NCI-H446 treated with DMSO at 0.1 percent for 48 hours (cell line): Measurements from ENCODE around the gene CXCR4.
"Not testable (repeated sequence)": the region's sequence is repeated elsewhere in the genome, so short reads cannot be mapped to it uniquely, and the experiment has no call there.

Experiments used
- DNase-seq: peaks from one replicate; lab custom pipeline; 2025; lab: John Stamatoyannopoulos, UW

The CXCR4 gene

DNA sequence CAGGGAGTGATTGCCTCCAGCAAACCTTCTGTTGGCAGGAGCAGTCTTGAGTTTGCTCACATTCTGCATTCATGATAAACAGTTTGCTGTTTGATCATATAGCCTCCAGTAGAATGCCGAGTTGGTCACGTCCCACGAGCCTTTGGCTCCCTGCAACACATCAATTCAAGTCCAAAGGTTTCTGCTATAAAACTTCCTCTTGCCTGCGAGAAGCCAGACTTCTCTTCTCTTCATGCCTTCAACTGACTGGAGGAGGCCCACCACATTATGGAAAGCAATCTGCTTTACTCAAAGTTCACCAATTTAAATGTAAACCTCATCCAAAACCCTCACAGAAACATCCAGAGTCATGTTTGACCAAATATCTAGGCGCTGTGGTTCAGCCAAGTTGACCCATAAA lies 40.8 kb downstream of the CXCR4 start:
- DNase-seq: no peak

DNA sequence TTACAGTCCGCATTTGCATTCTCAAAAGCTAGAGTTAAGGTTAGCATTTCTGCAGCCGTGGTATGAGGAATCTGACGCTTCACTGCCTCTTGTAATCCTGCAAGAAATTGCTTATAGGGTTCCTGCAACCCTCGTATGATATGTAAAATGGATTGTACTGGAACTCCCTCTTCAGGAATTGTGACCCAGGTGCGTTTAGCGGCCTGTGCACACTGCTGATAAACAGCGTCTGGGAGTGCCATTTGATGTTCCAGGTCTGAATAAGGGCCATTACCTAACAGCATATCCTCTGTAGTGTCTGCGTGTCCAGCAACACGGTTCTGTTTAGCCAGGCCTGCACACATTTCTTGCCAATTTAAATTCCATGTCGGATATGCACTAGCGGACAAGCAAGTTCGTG lies 42.5 kb downstream of the CXCR4 start:
- no peak for DNase-seq

DNA sequence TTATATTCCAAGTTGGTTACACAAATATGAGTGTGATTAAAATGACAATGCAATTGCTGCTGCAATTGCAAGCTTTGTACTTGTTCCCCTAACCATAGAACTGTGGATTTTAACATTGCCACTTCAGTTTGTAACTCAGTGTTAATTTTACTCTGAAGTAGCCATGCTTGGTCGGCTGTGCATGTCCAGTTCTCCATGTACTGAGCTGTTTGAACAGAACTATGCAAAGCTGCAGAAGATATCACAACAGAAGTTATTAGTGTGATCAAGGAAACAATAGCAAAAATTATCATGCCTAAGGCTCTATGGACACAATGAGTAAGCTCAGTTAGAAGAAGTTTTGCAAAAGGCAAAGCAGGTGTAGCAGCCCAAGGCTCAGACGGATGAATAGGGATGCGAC lies 45.3 kb downstream of the CXCR4 start:
- no peak for DNase-seq

DNA sequence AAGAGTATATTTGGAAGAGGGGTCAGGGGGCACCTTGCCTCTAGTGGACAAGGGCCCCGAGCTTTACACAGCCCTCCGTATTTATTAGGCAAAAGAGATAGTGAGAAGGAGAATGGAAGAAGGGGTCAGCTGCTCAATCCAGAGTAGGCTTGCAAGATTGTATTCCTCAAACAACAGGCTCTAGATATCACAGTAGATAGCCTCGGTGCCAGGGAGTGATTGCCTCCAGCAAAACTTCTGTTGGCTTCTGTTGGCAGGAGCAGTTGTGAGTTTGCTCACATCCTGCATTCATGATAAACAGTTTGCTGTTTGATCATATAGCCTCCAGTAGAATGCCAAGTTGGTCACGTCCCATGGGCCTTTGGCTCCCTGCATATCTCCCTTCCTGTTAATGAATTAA lies 46.1 kb downstream of the CXCR4 start:
- not testable (repeated sequence) for DNase-seq

DNA sequence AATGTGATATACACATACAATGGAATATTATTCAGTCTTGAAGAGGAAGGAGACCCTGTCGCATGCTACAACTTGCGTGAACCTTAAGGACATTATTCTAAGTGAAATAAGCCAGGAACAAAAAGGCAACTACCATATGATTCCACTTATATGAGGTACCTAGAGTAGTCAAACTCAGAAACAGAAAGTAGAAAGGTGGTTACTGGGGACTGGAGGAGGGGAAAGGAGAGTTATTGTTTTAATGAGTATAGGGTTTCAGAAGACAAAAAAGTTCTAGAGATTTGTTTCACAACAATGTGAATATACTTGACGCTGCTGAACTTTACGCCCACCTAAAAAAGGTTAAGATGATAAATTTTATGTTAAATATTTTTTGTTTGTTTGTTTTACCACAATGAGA lies 47.0 kb downstream of the CXCR4 start:
- no peak for DNase-seq

DNA sequence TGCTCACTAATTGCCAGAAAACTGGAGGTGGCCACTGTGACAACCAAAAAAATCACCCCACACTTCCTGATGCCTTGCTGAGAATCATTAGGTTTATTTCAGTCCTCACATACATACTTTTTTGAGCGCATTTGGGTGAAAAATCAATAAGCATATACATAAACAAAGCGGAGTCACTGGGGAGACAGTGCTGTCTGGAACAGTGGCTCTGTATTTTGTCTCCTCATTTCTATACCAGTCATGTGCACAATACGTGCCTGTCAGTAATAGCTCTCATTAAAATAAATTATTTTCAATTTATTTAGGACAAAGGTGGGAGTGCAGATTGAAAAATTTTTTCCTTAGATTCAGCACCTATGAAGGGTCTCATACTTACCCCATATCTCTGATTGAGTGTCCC lies 48.2 kb downstream of the CXCR4 start:
- no peak for DNase-seq

DNA sequence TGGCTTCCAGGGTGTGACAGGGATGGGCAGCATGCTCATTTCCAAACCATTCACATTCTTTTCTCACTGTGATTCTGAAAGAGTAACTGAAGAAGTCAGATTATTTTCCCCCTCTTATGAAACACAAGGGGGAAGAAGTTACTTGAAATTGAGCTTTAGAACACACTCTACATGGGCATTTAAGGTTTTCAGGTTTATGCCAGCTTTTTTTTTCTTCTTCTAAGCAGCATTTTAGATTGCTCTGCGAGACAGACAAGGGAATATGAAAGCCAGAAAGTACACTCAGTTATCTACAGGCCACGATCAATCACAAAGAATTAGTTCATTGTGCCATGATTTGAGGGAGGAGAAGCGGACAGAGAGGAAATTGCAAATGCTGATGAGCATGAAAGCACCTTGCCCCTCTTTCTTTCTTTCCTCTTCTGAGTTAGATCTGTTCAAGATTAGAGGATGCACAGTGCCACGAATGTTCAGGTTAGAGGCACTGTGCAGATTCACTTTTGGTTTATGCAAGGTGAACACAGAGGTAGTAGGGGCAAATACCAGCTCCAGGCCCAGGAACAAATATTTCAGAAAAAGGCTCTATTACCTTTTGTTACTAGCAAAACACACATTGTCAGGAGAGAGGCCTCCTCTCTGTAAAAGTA lies 49.2 kb downstream of the CXCR4 start:
- DNase-seq: no peak

DNA sequence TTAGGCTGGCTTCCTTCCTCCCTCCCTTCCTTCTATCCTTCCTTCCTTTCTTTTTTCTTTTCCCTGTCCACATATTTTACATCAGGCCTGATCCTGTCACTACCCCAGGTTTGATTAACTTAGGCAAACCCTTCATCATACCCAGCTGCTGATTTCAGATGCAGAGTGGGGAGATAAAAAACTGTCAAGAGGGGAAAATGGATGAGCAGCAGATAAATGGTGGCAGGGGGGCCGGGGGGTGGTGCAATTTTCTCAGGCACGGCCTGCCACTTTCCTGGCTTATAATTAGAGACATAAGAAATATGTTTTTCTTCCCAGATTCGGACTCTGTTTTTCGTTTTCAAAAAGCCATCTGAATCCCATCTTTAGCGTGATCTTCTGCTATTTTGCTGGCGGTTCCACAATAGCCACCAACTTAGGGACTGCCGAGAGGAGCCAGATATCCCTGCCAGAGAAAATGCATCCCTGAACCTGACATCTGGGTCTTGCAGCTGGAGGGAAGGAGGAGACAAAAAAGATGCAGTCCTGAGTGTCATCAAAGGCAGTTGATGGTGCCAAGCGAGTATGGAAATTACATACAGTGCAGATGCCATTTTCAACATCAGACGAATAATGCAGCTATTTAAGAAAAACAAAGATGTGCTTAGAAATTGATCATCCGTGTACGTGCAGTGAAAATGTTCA lies 49.9 kb downstream of the CXCR4 start:
- no peak for DNase-seq

DNA sequence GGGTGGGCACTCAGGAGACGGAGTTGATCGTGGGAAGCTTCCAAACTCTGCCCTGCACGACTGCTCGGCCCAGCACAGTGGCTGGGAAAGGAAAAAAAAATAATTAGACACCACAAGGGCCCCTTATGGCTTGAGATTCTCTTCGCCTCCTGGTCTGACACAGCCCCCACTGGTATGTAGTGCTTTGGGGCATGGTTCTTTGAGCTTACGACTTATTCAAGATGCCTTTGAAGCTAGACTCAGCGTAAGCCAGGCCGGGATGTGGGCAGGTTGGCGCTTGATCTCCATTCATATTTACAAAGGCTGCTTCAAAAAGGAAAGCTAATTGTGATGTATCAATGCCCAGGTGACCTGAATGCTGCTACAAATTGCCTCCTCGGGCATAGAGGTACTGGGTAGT lies 50.5 kb downstream of the CXCR4 start:
- DNase-seq: no peak

DNA sequence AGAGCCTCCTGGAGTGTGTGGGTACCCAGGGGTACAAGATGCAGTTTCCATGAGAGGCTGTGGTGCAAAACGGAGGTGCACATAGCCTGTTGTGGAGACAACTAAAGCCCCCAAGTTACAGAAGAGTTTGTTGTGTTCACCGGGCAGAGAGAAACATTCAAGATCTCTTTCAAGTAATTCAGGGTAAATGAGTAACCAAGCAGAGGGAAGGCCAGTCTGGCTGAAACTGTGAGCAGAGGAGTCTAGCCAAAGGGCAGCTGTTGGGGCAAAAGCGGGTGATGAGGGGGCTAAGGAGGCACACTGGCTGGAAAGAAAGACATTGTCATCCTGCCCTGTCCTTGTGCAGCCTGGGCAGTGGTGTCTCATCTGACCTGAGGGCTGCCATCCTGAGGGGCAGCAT lies 52.0 kb downstream of the CXCR4 start:
- no peak for DNase-seq

DNA sequence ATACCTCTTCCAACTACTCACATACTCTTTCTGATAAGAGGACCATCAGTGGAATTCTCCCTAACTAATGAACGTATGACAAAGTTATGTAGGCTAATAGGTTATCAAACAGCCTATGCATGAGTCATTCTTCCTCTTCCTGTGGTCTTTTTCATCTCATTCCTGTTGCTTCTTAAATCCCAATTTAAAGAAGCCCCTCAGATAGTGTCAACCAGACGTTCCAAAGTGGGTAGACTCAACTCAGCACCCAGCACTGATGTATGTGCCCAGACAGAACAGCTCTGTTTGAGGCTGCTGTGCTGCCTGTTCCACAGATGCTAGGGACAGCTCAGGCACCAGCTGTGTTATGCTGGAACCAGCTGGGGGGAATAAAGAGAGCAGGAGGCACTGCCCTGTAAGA lies 52.6 kb downstream of the CXCR4 start:
- no peak for DNase-seq
